MM.1S (cell line): ENCODE results near the gene UTS2R.

Experiments
- EZH2 ChIP-seq: fragments of 300-600 bp; sonication (generic); optimal IDR thresholded peaks from 2 replicates; pipeline ENCODE3; 2017; ENCODE audit warnings: low read depth, mild to moderate bottlenecking, antibody characterized with exemption, low read length, mixed read lengths
- EZH2phosphoT487 ChIP-seq: fragments of 300-600 bp; sonication (generic); IDR thresholded peaks from 2 replicates; pipeline ENCODE4 v1.6.1; 2018; ENCODE audit warnings: antibody characterized with exemption, low read length
- TF ChIP-seq, protein P1 (sequence below): fragments of 300-600 bp; sonication (generic); IDR thresholded peaks from 2 replicates; pipeline ENCODE4 v1.5.1; 2016; ENCODE audit warnings: antibody characterized with exemption, low read length, mixed read lengths

DNA sequence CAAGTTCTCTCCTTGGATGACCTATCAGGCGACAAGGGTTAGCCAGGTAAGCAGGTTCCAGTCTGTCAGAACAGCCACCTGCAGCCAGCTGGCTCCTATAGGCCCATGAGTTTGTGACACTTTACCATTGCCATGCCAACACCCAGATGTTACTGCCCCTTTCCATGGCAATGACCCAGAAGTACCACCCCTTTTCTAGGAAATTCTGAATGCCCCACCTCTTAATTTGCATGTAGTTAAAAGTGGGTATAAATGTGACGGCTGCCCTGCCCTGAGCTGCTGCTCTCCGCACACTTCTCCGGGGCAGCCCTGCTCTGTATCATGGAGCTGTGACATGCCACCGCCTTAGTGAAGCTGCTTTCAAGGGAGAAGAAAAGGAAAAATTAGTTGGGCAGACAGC, 28.0 kb upstream of the UTS2R start:
- TF ChIP-seq, protein P1, sequence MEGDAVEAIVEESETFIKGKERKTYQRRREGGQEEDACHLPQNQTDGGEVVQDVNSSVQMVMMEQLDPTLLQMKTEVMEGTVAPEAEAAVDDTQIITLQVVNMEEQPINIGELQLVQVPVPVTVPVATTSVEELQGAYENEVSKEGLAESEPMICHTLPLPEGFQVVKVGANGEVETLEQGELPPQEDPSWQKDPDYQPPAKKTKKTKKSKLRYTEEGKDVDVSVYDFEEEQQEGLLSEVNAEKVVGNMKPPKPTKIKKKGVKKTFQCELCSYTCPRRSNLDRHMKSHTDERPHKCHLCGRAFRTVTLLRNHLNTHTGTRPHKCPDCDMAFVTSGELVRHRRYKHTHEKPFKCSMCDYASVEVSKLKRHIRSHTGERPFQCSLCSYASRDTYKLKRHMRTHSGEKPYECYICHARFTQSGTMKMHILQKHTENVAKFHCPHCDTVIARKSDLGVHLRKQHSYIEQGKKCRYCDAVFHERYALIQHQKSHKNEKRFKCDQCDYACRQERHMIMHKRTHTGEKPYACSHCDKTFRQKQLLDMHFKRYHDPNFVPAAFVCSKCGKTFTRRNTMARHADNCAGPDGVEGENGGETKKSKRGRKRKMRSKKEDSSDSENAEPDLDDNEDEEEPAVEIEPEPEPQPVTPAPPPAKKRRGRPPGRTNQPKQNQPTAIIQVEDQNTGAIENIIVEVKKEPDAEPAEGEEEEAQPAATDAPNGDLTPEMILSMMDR, result no peak
- TF ChIP-seq EZH2 (no peak), EZH2phosphoT487 (no peak)
